ENCODE measurements around the gene PROZ.

- no peak for TF ChIP-seq CTCF (IDR thresholded peaks at IDR 0.05; ENCODE audit: insufficient read depth, low read length, poor library complexity, severe bottlenecking)
- TF ChIP-seq EZH2phosphoT487 (conservative IDR thresholded peaks at IDR 0.05; ENCODE audit: low read length): no peak
These were observed 39.2 kb upstream of the PROZ start for GRCh38 chr13:113119166-113119821.
